ENCODE results near the gene TMPRSS6.

DNA sequence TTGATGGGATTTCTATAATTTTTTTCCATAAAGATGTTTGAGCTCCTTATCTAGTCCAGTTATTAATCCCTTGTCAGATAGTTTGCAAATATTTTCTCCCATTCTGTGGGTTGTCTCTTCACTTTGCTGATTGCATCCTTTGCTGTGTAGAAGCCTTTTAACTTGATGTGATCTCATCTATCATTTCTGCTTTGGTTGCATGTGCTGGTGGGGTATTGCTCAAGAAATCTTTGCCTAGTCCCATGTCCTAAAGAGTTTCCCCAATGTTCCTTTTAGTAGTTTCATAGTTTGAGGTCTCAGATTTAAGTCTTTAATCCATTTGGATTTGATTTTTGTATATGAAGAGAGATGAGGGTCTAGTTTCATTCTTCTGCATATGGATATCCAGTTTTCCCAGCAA lies 41.9 kb upstream of the TMPRSS6 start:
- TF ChIP-seq CTCF (IDR thresholded peaks at IDR 0.05) (no peak), POLR2AphosphoS5 (IDR thresholded peaks at IDR 0.05; ENCODE audit: insufficient read depth in 1 of 2, low read depth in 1 of 2) (no peak), POLR2A (IDR thresholded peaks at IDR 0.05) (no peak)
